H1 (cell line): ENCODE measurements around the gene LGR4. TPM values are rescaled to one million over a fixed set of nuclear protein-coding genes. Genes with fewer than 3 reads are reported as not detected.

Experiments
- CTCF ChIA-PET: fragments of 300-600 bp; sonication (Branson Sonifier 250); formaldehyde crosslinking; loops from one replicate; lab custom pipeline; 2021; ENCODE audit not compliant: partially characterized antibody; lab: Charles Lee
- POLR2A ChIA-PET: fragments of 300-600 bp; sonication (Branson Sonifier 250); formaldehyde crosslinking; loops from one replicate; lab custom pipeline; 2021; ENCODE audit warnings: inconsistent platforms; ENCODE audit not compliant: partially characterized antibody; lab: Charles Lee
- DNase-seq, 2 experiments: peaks; one replicate each; pipeline versions ENCODE4 v3.0.0 to v3.0.0-alpha.2; 2010 to 2022; ENCODE audit warnings: low spot score in 2 of 2, low read depth in 1 of 2, mixed read lengths in 1 of 2
- FAIRE-seq: peaks from 2 replicates; lab custom pipeline; 2011; peaks lifted over from hg19 to GRCh38; lab: Jason Lieb, UNC
- H2AFZ ChIP-seq: 2 replicates; pipeline ENCODE4 v1.8.1; 2012; ENCODE audit warnings: low read length, inconsistent platforms
- H2AK5ac ChIP-seq: 2 replicates; pipeline ENCODE4 v1.6.1; 2013; ENCODE audit warnings: low read depth, low read length
- H2BK120ac ChIP-seq: replicated peaks from 2 replicates; pipeline ENCODE3; 2013; ENCODE audit warnings: low read depth, low read length, inconsistent platforms
- H2BK12ac ChIP-seq: 2 replicates; pipeline ENCODE4 v1.6.1; 2013; ENCODE audit warnings: low read depth, low read length
- H2BK15ac ChIP-seq: 2 replicates; pipeline ENCODE4 v1.6.1; 2013; ENCODE audit warnings: low read length
- H2BK20ac ChIP-seq: 2 replicates; pipeline ENCODE4 v1.6.1; 2013; ENCODE audit warnings: low read length
- H2BK5ac ChIP-seq: 2 replicates; pipeline ENCODE4 v1.6.1; 2013; ENCODE audit warnings: low read depth, low read length
- H3K14ac ChIP-seq: 2 replicates; pipeline ENCODE4 v1.6.1; 2013; ENCODE audit warnings: inconsistent platforms; ENCODE audit not compliant: insufficient read length
- H3K18ac ChIP-seq: 2 replicates; pipeline ENCODE4 v1.6.1; 2013; ENCODE audit warnings: low read length; ENCODE audit errors: extremely low read depth
- H3K23ac ChIP-seq: 2 replicates; pipeline ENCODE4 v1.6.1; 2013; ENCODE audit warnings: inconsistent platforms; ENCODE audit not compliant: insufficient read length
- H3K23me2 ChIP-seq: 2 replicates; pipeline ENCODE4 v1.6.1; 2013; ENCODE audit warnings: low read depth, low read length
- H3K27ac ChIP-seq: 2 replicates; pipeline ENCODE4 v1.6.1; 2011; ENCODE audit warnings: low read depth, low read length, inconsistent platforms
- H3K27me3 ChIP-seq, 4 experiments: replicated peaks in 1 of 4; 1 replicate in 1 of 4; 2 replicates in 3 of 4; pipeline versions ENCODE4 v1.6.1 to v1.8.1; 2011 to 2013; ENCODE audit warnings: low read length in 3 of 4, mild to moderate bottlenecking in 3 of 4, inconsistent platforms in 2 of 4, mixed read lengths in 2 of 4, moderate library complexity in 1 of 4; ENCODE audit not compliant: control insufficient read depth in 3 of 4, insufficient read depth in 3 of 4; ENCODE audit errors: extremely low read depth in 1 of 4
- H3K36me3 ChIP-seq, 4 experiments: 2 replicates each; pipeline versions ENCODE4 v1.6.1 to v1.8.1; 2011 to 2013; ENCODE audit warnings: mild to moderate bottlenecking in 4 of 4, low read length in 3 of 4, moderate library complexity in 2 of 4, control low read depth in 1 of 4, inconsistent platforms in 1 of 4; ENCODE audit not compliant: insufficient read depth in 4 of 4, control insufficient read depth in 2 of 4
- H3K4ac ChIP-seq: replicated peaks from 2 replicates; pipeline ENCODE3; 2013; ENCODE audit warnings: low read length, low read depth, mixed read lengths, inconsistent platforms; ENCODE audit not compliant: insufficient read length
- H3K4me1 ChIP-seq, 4 experiments: replicated peaks in 1 of 4; 1 replicate in 1 of 4; 2 replicates in 3 of 4; pipeline versions ENCODE4 v1.6.1 to v1.8.1; 2011 to 2013; ENCODE audit warnings: low read length in 3 of 4, inconsistent platforms in 2 of 4, mixed read lengths in 1 of 4; ENCODE audit not compliant: insufficient read depth in 4 of 4, control insufficient read depth in 3 of 4
- H3K4me2 ChIP-seq, 2 experiments: 2 replicates each; pipeline versions ENCODE4 v1.6.1 to v1.8.1; 2011 to 2013; ENCODE audit warnings: low read depth in 2 of 2, low read length in 2 of 2, control low read depth in 1 of 2, inconsistent platforms in 1 of 2, mild to moderate bottlenecking in 1 of 2; ENCODE audit not compliant: insufficient read depth in 1 of 2
- H3K4me3 ChIP-seq, 4 experiments: fragments of 200-600, 300-600 bp in 1 of 4; sonication (generic), shearing (Covaris generic), sonication (Bioruptor Twin) in 1 of 4; 2 replicates each; pipeline versions ENCODE4 v1.5.1 to v1.8.1; 2011 to 2016; ENCODE audit warnings: low read length in 4 of 4, low read depth in 3 of 4, control low read depth in 2 of 4, inconsistent platforms in 2 of 4, mild to moderate bottlenecking in 2 of 4, mixed read lengths in 1 of 4, moderate library complexity in 1 of 4; ENCODE audit not compliant: insufficient read depth in 2 of 4; ENCODE audit errors: extremely low read depth in 1 of 4
- H3K56ac ChIP-seq: replicated peaks from 2 replicates; pipeline ENCODE3; 2013; ENCODE audit warnings: low read depth, mild to moderate bottlenecking, mixed read lengths, low read length, inconsistent platforms; ENCODE audit not compliant: insufficient read length
- H3K79me1 ChIP-seq: 2 replicates; pipeline ENCODE4 v1.6.1; 2013; ENCODE audit warnings: low read depth, low read length, control low read depth
- H3K79me2 ChIP-seq, 2 experiments: 2 replicates each; pipeline versions ENCODE4 v1.6.1 to v1.8.1; 2012 to 2013; ENCODE audit warnings: low read length in 2 of 2, mild to moderate bottlenecking in 2 of 2, inconsistent platforms in 1 of 2; ENCODE audit not compliant: insufficient read depth in 2 of 2, control insufficient read depth in 1 of 2
- H3K9ac ChIP-seq, 4 experiments: replicated peaks in 1 of 4; 1 replicate in 1 of 4; 2 replicates in 3 of 4; pipeline versions ENCODE4 v1.6.1 to v1.8.1; 2011 to 2013; ENCODE audit warnings: low read depth in 3 of 4, low read length in 3 of 4, control low read depth in 2 of 4, mild to moderate bottlenecking in 2 of 4, moderate library complexity in 2 of 4, inconsistent platforms in 1 of 4; ENCODE audit errors: extremely low read depth in 1 of 4
- H3K9me3 ChIP-seq, 2 experiments: 2 replicates each; pipeline versions ENCODE4 v1.6.1 to v1.8.1; 2012 to 2013; ENCODE audit warnings: mild to moderate bottlenecking in 2 of 2, moderate library complexity in 2 of 2, control low read depth in 1 of 2, inconsistent platforms in 1 of 2, low read depth in 1 of 2, low read length in 1 of 2, mixed read lengths in 1 of 2; ENCODE audit not compliant: insufficient read depth in 2 of 2
- H4K20me1 ChIP-seq, 2 experiments: replicated peaks in 1 of 2; 2 replicates each; pipeline versions ENCODE3 to v1.8.1; 2011 to 2013; ENCODE audit warnings: inconsistent platforms in 2 of 2, low read length in 2 of 2, mild to moderate bottlenecking in 1 of 2; ENCODE audit not compliant: insufficient read depth in 2 of 2, control insufficient read depth in 1 of 2
- H4K5ac ChIP-seq: 2 replicates; pipeline ENCODE4 v1.6.1; 2013; ENCODE audit warnings: low read length, low read depth, mixed read lengths, inconsistent platforms; ENCODE audit not compliant: insufficient read length
- H4K8ac ChIP-seq: 2 replicates; pipeline ENCODE4 v1.8.0; 2013; ENCODE audit warnings: mild to moderate bottlenecking, moderate library complexity, low read length, inconsistent platforms; ENCODE audit not compliant: insufficient read depth; ENCODE audit errors: extremely low read depth
- H4K91ac ChIP-seq: replicated peaks from 2 replicates; pipeline ENCODE3; 2013; ENCODE audit warnings: low read length, mixed read lengths, inconsistent platforms; ENCODE audit not compliant: insufficient read length
- KDM4A ChIP-seq: IDR thresholded peaks from one replicate; pipeline ENCODE4 v1.7.1; 2012; ENCODE audit warnings: low read depth, mild to moderate bottlenecking, moderate library complexity, low read length, inconsistent platforms; ENCODE audit not compliant: severe bottlenecking
- WGBS, 2 experiments: shearing (Covaris generic) in 1 of 2; methylation state at CpG; one replicate each; pipeline versions ENCODE4 v1.1.6 to v1.1.7; 2013 to 2015; ENCODE audit warnings: low lambda C conversion rate in 2 of 2, mixed read lengths in 2 of 2, inconsistent platforms in 1 of 2, low coverage in 1 of 2, missing lambda C conversion rate in 1 of 2; ENCODE audit not compliant: insufficient replicate concordance in 2 of 2, insufficient coverage in 1 of 2, insufficient read length in 1 of 2; ENCODE audit errors: extremely low coverage in 1 of 2, missing lambda C conversion rate in 1 of 2; 5-methylcytosine and 5-hydroxymethylcytosine counted together
- polyA plus RNA-seq, 7 experiments: library from polyadenylated mRNA; depleted of rRNA in 3 of 7; stranded (reverse) in 5 of 7; unstranded in 2 of 7; fragments of >200 nt in 5 of 7; fragments of 200-250 nt in 2 of 7; gene quantifications; 1 replicate in 5 of 7; 2 replicates in 1 of 7; 4 replicates in 1 of 7; pipeline versions ENCODE4 v1.2.1 to v1.2.3, GENCODE V29; 2011 to 2013; ENCODE audit warnings: missing spikeins in 2 of 7, mixed read lengths in 2 of 7
- total RNA-seq: library from RNA; stranded (reverse); fragmentation: NEBNext Ultra II Directional; extraction: Animal tissue kit (Norgen Biotek cat#: 25700); gene quantifications from 2 replicates; pipeline ENCODE4 v1.2.1, GENCODE V29; 2021

The LGR4 gene
- total and polyA plus RNA-seq, 2 of the 8 experiments (the other 6 are each of a cell fraction or from before 2014, with no cell fraction given): 26.6 to 61.7 TPM

- Histone ChIP-seq H3K23ac (no peak overlapping the region), H3K79me2 (0 out of 4 replicates have a peak, but pooled peaks cover 0 to 7% of the 10 kb centered on the region in 2 experiments), H3K56ac (no peak overlapping the region), H3K4ac (no peak overlapping the region), H2AK5ac (no peak overlapping the region), H4K5ac (no peak overlapping the region), H3K27me3 (no peaks in the 10 kb centered on the region), H3K18ac (no peak overlapping the region), H3K79me1 (no peaks in the 10 kb centered on the region), H2BK120ac (no peak overlapping the region), H3K36me3 (peaks cover 0 to 7% (median 0%) of the 10 kb centered on the region in 4 experiments; a peak in 1 of 8 replicates), H3K9ac (no peak overlapping the region), H4K8ac (no peak overlapping the region), H3K9me3 (no peaks in the 10 kb centered on the region), H3K27ac (no peak overlapping the region), H3K4me3 (no peak overlapping the region), H4K20me1 (no peaks in the 10 kb centered on the region), H2AFZ (no peak overlapping the region), H3K4me2 (no peak overlapping the region), H3K14ac (no peak overlapping the region), H2BK20ac (no peak overlapping the region), H3K4me1 (peaks cover 0 to 19% (median 4%) of the 10 kb centered on the region in 4 experiments; a peak in 5 of 7 replicates), H2BK12ac (no peak overlapping the region), H2BK15ac (no peak overlapping the region), H2BK5ac (no peak overlapping the region), H3K23me2 (peaks cover 2% of the 10 kb centered on the region; the same call in 1 of the 2 replicates), H4K91ac (no peak overlapping the region)
- 68% methylated on average over 5 of the region's 5 CpGs; no CpG with 5 or more reads in 1 of the 2 experiments for WGBS, 2 experiments
- POLR2A ChIA-PET: interaction anchor here (1.4 kb wide), 1 partner anchor 9 kb away, joined by 4 read pairs; the partner anchor contains the start of gene CCDC34
- DNase-seq (no peak), FAIRE-seq (no peak)
- no peak for TF ChIP-seq KDM4A
- CTCF ChIA-PET: no interaction called here
Measured at GRCh38 chr11:27354359-27354965, 118.1 kb downstream of the LGR4 start.
